HepG2 (cell line): ENCODE data around the gene ZNF385B. TPM values are rescaled to one million over a fixed set of nuclear protein-coding genes. Genes with fewer than 3 reads are reported as not detected.

Experiments used
- BORCS8-MEF2B ChIP-seq: sonication (generic); formaldehyde crosslinking; IDR thresholded peaks from 2 replicates; pipeline ENCODE4 v1.8.0; 2022; ENCODE audit warnings: mild to moderate bottlenecking, missing genetic modification reagents
- CBFB ChIP-seq: sonication (generic); formaldehyde crosslinking; IDR thresholded peaks from 2 replicates; pipeline ENCODE4 v1.4.0; 2020; ENCODE audit warnings: missing genetic modification reagents
- EHMT2 ChIP-seq: fragments of 200-600 bp; sonication (generic); IDR thresholded peaks from 2 replicates; pipeline ENCODE4 v1.7.0; 2017; ENCODE audit warnings: antibody characterized with exemption, low read depth, low read length, borderline replicate concordance
- IKZF4 ChIP-seq: sonication (generic); formaldehyde crosslinking; IDR thresholded peaks from 2 replicates; pipeline ENCODE4 v1.5.1; 2020; ENCODE audit warnings: borderline replicate concordance, mild to moderate bottlenecking, low read depth, missing genetic modification reagents; ENCODE audit errors: not compliant biosample characterization
- ISX ChIP-seq: sonication (generic); formaldehyde crosslinking; conservative IDR thresholded peaks from 2 replicates; pipeline ENCODE4 v1.5.0; 2020; ENCODE audit warnings: missing genetic modification reagents
- NCOR1 ChIP-seq: fragments of 200-600 bp; sonication (generic); IDR thresholded peaks from 2 replicates; pipeline ENCODE4 v1.7.0; 2017; ENCODE audit warnings: antibody characterized with exemption, low read length, borderline replicate concordance
- PCBP1 ChIP-seq: fragments of 200-400 bp; formaldehyde crosslinking; IDR thresholded peaks from 2 replicates; pipeline ENCODE4 v1.6.1; 2017; ENCODE audit warnings: mild to moderate bottlenecking, low read depth, low read length, borderline replicate concordance
- RAD51 ChIP-seq: fragments of 450-650 bp; IDR thresholded peaks from 2 replicates; pipeline ENCODE4 v1.6.1; 2016; ENCODE audit warnings: borderline replicate concordance
- ZBTB1 ChIP-seq: sonication (generic); formaldehyde crosslinking; IDR thresholded peaks from 2 replicates; pipeline ENCODE4 v1.4.0; 2020; ENCODE audit warnings: missing genetic modification reagents, borderline replicate concordance
- ZBTB3 ChIP-seq: sonication (generic); formaldehyde crosslinking; IDR thresholded peaks from 2 replicates; pipeline ENCODE4 v1.4.0; 2020; ENCODE audit warnings: low read depth, mild to moderate bottlenecking, moderate library complexity, missing genetic modification reagents, borderline replicate concordance
- ZFAT ChIP-seq: sonication (generic); formaldehyde crosslinking; conservative IDR thresholded peaks from 2 replicates; pipeline ENCODE4 v1.8.1; 2023; ENCODE audit warnings: missing genetic modification reagents, inconsistent platforms
- ZNF570 ChIP-seq: sonication (generic); formaldehyde crosslinking; IDR thresholded peaks from 2 replicates; pipeline ENCODE4 v1.4.0; 2020; ENCODE audit warnings: mild to moderate bottlenecking, missing genetic modification reagents, borderline replicate concordance
- ZNF619 ChIP-seq: sonication (generic); formaldehyde crosslinking; IDR thresholded peaks from 2 replicates; pipeline ENCODE4 v1.4.0; 2020; ENCODE audit warnings: mild to moderate bottlenecking, missing genetic modification reagents
- ZNF792 ChIP-seq: IDR thresholded peaks from 2 replicates; pipeline ENCODE4 v1.6.1; 2016
- ZSCAN12 ChIP-seq: sonication (generic); formaldehyde crosslinking; IDR thresholded peaks from 2 replicates; pipeline ENCODE4 v1.9.0; 2021; ENCODE audit warnings: mild to moderate bottlenecking, missing genetic modification reagents
- ZSCAN22 ChIP-seq: sonication (generic); formaldehyde crosslinking; IDR thresholded peaks from 2 replicates; pipeline ENCODE4 v1.4.0; 2020; ENCODE audit warnings: mild to moderate bottlenecking, missing genetic modification reagents
- polyA plus RNA-seq, 8 experiments: library from polyadenylated mRNA; depleted of rRNA in 3 of 8; stranded (reverse) in 7 of 8; unstranded in 1 of 8; fragments of >200 nt; fragmentation: Illumina TruSeq in 4 of 8; extraction: Trizol in 4 of 8; gene quantifications; 2 replicates each; pipeline versions ENCODE4 v1.2.1 to v1.2.3, GENCODE V29; 2011 to 2016; ENCODE audit warnings: low read depth in 4 of 8, missing spikeins in 1 of 8, mixed read lengths in 1 of 8; ENCODE audit not compliant: insufficient read depth in 1 of 8
- total RNA-seq, 5 experiments: library from RNA; depleted of rRNA; stranded (reverse); fragments of >200 nt; fragmentation: Illumina TruSeq; extraction: Trizol; gene quantifications; 2 replicates each; pipeline ENCODE4 v1.2.3, GENCODE V29; 2016; ENCODE audit warnings: low read depth in 1 of 5
- TF ChIP-seq, protein P1 (sequence below): sonication (generic); formaldehyde crosslinking; IDR thresholded peaks from 2 replicates; pipeline ENCODE4 v1.5.1; 2020; ENCODE audit warnings: missing genetic modification reagents, mild to moderate bottlenecking, borderline replicate concordance
- TF ChIP-seq, protein P2 (sequence below): fragments of 450-650 bp; IDR thresholded peaks from 2 replicates; pipeline ENCODE4 v1.6.1; 2017; ENCODE audit warnings: mild to moderate bottlenecking
- TF ChIP-seq, protein P3 (sequence below): sonication (generic); formaldehyde crosslinking; IDR thresholded peaks from 2 replicates; pipeline ENCODE4 v1.5.1; 2020; ENCODE audit warnings: mild to moderate bottlenecking, missing genetic modification reagents, moderate library complexity
- TF ChIP-seq, protein P4 (sequence below): sonication (generic); formaldehyde crosslinking; conservative IDR thresholded peaks from 2 replicates; pipeline ENCODE4 v1.4.0; 2020; ENCODE audit warnings: missing genetic modification reagents
- TF ChIP-seq, protein P5 (sequence below): IDR thresholded peaks from 2 replicates; pipeline ENCODE4 v1.6.1; 2012; ENCODE audit warnings: inconsistent platforms

ZNF385B gene
- total and polyA plus RNA-seq, 2 of the 13 experiments (the other 11 are each of a cell fraction or from before 2014, with no cell fraction given), result 3.3 to 6.7 TPM

DNA sequence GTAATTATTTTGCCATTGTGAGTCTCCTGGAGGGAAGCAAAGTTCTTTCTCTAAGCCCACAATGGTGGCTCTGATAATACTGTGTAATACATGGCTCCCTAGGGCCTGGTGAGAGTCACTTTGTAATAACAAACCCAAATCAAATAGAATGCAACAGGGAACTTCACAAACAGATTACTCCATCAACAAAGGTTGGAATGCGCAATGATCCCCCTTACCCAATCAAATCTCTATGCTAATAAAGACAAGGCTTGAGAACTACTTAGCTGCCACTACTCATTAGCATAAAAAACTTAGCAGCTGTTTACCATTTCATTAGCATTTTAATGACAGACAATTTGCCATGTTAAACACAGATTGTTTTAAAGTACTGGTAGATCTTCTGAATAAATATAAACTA, 311.2 kb downstream of the ZNF385B start (continued):
- TF ChIP-seq IKZF4 (CRISPR knock-in tag), result no peak
- TF ChIP-seq ZNF570 (CRISPR knock-in tag), result no peak
- TF ChIP-seq, protein P1, sequence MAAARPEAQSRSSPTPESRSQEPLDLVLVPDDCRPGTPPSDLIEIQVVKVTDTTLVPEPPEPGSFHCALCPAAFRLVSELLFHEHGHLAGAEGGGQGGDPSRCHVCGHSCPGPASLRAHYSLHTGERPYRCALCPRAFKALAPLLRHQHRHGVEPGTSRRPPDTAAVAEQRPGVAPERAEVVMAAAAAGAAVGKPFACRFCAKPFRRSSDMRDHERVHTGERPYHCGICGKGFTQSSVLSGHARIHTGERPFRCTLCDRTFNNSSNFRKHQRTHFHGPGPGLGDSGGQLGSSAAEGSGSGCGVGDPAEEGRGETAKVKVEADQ (CRISPR knock-in tag), result no peak
- TF ChIP-seq EHMT2, result peak; percentile 54; the same call in 1 of the 2 replicates
- no peak for TF ChIP-seq RAD51
- no peak for TF ChIP-seq ZBTB1 (CRISPR knock-in tag)
- TF ChIP-seq, protein P2, sequence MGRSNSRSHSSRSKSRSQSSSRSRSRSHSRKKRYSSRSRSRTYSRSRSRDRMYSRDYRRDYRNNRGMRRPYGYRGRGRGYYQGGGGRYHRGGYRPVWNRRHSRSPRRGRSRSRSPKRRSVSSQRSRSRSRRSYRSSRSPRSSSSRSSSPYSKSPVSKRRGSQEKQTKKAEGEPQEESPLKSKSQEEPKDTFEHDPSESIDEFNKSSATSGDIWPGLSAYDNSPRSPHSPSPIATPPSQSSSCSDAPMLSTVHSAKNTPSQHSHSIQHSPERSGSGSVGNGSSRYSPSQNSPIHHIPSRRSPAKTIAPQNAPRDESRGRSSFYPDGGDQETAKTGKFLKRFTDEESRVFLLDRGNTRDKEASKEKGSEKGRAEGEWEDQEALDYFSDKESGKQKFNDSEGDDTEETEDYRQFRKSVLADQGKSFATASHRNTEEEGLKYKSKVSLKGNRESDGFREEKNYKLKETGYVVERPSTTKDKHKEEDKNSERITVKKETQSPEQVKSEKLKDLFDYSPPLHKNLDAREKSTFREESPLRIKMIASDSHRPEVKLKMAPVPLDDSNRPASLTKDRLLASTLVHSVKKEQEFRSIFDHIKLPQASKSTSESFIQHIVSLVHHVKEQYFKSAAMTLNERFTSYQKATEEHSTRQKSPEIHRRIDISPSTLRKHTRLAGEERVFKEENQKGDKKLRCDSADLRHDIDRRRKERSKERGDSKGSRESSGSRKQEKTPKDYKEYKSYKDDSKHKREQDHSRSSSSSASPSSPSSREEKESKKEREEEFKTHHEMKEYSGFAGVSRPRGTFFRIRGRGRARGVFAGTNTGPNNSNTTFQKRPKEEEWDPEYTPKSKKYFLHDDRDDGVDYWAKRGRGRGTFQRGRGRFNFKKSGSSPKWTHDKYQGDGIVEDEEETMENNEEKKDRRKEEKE, result no peak
- TF ChIP-seq, protein P3, sequence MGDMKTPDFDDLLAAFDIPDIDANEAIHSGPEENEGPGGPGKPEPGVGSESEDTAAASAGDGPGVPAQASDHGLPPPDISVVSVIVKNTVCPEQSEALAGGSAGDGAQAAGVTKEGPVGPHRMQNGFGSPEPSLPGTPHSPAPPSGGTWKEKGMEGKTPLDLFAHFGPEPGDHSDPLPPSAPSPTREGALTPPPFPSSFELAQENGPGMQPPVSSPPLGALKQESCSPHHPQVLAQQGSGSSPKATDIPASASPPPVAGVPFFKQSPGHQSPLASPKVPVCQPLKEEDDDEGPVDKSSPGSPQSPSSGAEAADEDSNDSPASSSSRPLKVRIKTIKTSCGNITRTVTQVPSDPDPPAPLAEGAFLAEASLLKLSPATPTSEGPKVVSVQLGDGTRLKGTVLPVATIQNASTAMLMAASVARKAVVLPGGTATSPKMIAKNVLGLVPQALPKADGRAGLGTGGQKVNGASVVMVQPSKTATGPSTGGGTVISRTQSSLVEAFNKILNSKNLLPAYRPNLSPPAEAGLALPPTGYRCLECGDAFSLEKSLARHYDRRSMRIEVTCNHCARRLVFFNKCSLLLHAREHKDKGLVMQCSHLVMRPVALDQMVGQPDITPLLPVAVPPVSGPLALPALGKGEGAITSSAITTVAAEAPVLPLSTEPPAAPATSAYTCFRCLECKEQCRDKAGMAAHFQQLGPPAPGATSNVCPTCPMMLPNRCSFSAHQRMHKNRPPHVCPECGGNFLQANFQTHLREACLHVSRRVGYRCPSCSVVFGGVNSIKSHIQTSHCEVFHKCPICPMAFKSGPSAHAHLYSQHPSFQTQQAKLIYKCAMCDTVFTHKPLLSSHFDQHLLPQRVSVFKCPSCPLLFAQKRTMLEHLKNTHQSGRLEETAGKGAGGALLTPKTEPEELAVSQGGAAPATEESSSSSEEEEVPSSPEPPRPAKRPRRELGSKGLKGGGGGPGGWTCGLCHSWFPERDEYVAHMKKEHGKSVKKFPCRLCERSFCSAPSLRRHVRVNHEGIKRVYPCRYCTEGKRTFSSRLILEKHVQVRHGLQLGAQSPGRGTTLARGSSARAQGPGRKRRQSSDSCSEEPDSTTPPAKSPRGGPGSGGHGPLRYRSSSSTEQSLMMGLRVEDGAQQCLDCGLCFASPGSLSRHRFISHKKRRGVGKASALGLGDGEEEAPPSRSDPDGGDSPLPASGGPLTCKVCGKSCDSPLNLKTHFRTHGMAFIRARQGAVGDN (CRISPR knock-in tag), result no peak
- TF ChIP-seq, protein P4, sequence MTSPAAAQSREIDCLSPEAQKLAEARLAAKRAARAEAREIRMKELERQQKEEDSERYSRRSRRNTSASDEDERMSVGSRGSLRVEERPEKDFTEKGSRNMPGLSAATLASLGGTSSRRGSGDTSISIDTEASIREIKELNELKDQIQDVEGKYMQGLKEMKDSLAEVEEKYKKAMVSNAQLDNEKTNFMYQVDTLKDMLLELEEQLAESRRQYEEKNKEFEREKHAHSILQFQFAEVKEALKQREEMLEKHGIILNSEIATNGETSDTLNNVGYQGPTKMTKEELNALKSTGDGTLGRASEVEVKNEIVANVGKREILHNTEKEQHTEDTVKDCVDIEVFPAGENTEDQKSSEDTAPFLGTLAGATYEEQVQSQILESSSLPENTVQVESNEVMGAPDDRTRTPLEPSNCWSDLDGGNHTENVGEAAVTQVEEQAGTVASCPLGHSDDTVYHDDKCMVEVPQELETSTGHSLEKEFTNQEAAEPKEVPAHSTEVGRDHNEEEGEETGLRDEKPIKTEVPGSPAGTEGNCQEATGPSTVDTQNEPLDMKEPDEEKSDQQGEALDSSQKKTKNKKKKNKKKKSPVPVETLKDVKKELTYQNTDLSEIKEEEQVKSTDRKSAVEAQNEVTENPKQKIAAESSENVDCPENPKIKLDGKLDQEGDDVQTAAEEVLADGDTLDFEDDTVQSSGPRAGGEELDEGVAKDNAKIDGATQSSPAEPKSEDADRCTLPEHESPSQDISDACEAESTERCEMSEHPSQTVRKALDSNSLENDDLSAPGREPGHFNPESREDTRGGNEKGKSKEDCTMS (CRISPR knock-in tag), result no peak
- no peak for TF ChIP-seq CBFB (CRISPR knock-in tag)
- no peak for TF ChIP-seq ZNF792 (CRISPR knock-in tag)
- TF ChIP-seq, protein P5, sequence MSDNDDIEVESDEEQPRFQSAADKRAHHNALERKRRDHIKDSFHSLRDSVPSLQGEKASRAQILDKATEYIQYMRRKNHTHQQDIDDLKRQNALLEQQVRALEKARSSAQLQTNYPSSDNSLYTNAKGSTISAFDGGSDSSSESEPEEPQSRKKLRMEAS, result no peak
- no peak for TF ChIP-seq BORCS8-MEF2B (CRISPR knock-in tag)
- no peak for TF ChIP-seq ZSCAN22 (CRISPR knock-in tag)
- no peak for TF ChIP-seq ISX (CRISPR knock-in tag)
- 0 out of 2 replicates have a peak, but pooled peaks have one; percentile 25 for TF ChIP-seq NCOR1
- no peak for TF ChIP-seq ZNF619 (CRISPR knock-in tag)
- TF ChIP-seq ZSCAN12, result no peak
- TF ChIP-seq ZFAT (CRISPR knock-in tag), result no peak
- no peak for TF ChIP-seq PCBP1
- TF ChIP-seq ZBTB3 (CRISPR knock-in tag), result no peak
